Right lobe of liver (tissue), 4 donors: Measurements from ENCODE around the gene CLRN1.

Experiments
- CTCF ChIP-seq, 4 donors: fragments of 200-600 bp in 3 of 4; fragments of 450-650 bp in 1 of 4; IDR thresholded peaks; one replicate each; pipeline versions ENCODE4 v1.5.1 to v1.8.0; 2016 to 2022; ENCODE audit warnings: antibody characterized with exemption in 4 of 4, mild to moderate bottlenecking in 2 of 4
- POLR2A ChIP-seq: fragments of 450-650 bp; IDR thresholded peaks from one replicate; pipeline ENCODE4 v1.6.1; 2017; ENCODE audit warnings: antibody characterized with exemption, mild to moderate bottlenecking
- donor health status: DM: no; HTN: no; CAD: no.
- donor health status: DM: no; HTN: no; CAD: no.
- donor health status: DM: no; HTN: yes; CAD: no.

GRCh38 chr3:150877303-150877702, 95.2 kb downstream of the CLRN1 start:
- TF ChIP-seq POLR2A (no peak), CTCF (IDR thresholded peaks at IDR 0.05) (no peak)
